Gastroesophageal sphincter (tissue), 3 donors: ENCODE measurements around the gene BID.

ENCODE experiments used
- CTCF ChIP-seq, 4 experiments: fragments of 200-600 bp in 2 of 4; fragments of 450-650 bp in 2 of 4; sonication (generic) in 1 of 4; IDR thresholded peaks; one replicate each; pipeline ENCODE4 v1.5.1; 2017 to 2019; ENCODE audit warnings: antibody characterized with exemption in 4 of 4, mild to moderate bottlenecking in 2 of 4, moderate library complexity in 2 of 4
- POLR2A ChIP-seq, 2 donors: fragments of 450-650 bp; IDR thresholded peaks; one replicate each; pipeline ENCODE4 v1.6.1; 2017; ENCODE audit warnings: antibody characterized with exemption in 2 of 2, mild to moderate bottlenecking in 2 of 2, moderate library complexity in 1 of 2
- POLR2AphosphoS5 ChIP-seq: sonication (generic); formaldehyde crosslinking; IDR thresholded peaks from one replicate; pipeline ENCODE4 v1.6.1; 2017; ENCODE audit warnings: antibody characterized with exemption

- TF ChIP-seq CTCF (IDR thresholded peaks at IDR 0.05): no peak
- TF ChIP-seq POLR2A (IDR thresholded peaks at IDR 0.05): no peak
- no peak for TF ChIP-seq POLR2AphosphoS5
Observed at GRCh38 chr22:17726928-17727897, 47.1 kb downstream of the BID start.
